HepG2 (cell line): Measurements from ENCODE around the gene MOCS2. TPM values are rescaled to one million over a fixed set of nuclear protein-coding genes. Genes with fewer than 3 reads are reported as not detected.

Experiments
- ATF5 ChIP-seq: sonication (generic); formaldehyde crosslinking; IDR thresholded peaks from 2 replicates; pipeline ENCODE4 v1.4.0; 2020; ENCODE audit warnings: mild to moderate bottlenecking, low read depth, missing genetic modification reagents
- ATRX ChIP-seq: sonication (generic); formaldehyde crosslinking; IDR thresholded peaks from 2 replicates; pipeline ENCODE4 v1.4.0; 2020; ENCODE audit warnings: missing genetic modification reagents, borderline replicate concordance
- BCL6 ChIP-seq: IDR thresholded peaks from 2 replicates; pipeline ENCODE4 v1.6.1; 2016; ENCODE audit warnings: missing genetic modification reagents, missing compliant biosample characterization
- CEBPB ChIP-seq: IDR thresholded peaks from 2 replicates; pipeline ENCODE4 v1.6.1; 2011; ENCODE audit warnings: low read depth, low read length, improper control_type of control experiment, borderline replicate concordance
- CEBPG ChIP-seq: IDR thresholded peaks from 2 replicates; pipeline ENCODE4 v1.6.1; 2016
- DNMT3B ChIP-seq: conservative IDR thresholded peaks from 2 replicates; pipeline ENCODE4 v1.6.1; 2016; ENCODE audit warnings: missing biosample characterization, control low read depth
- DRAP1 ChIP-seq: IDR thresholded peaks from 2 replicates; pipeline ENCODE4 v1.6.1; 2016; ENCODE audit warnings: missing genetic modification reagents, missing compliant biosample characterization
- EHMT2 ChIP-seq: fragments of 200-600 bp; sonication (generic); IDR thresholded peaks from 2 replicates; pipeline ENCODE4 v1.7.0; 2017; ENCODE audit warnings: antibody characterized with exemption, low read depth, low read length, borderline replicate concordance
- ELF4 ChIP-seq: sonication (generic); formaldehyde crosslinking; IDR thresholded peaks from 2 replicates; pipeline ENCODE4 v1.5.0; 2020; ENCODE audit warnings: missing genetic modification reagents, mild to moderate bottlenecking, moderate library complexity, borderline replicate concordance
- GATA4 ChIP-seq: sonication (generic); IDR thresholded peaks from 2 replicates; pipeline ENCODE4 v1.6.1; 2016; ENCODE audit warnings: antibody characterized with exemption, low read depth, borderline replicate concordance
- GTF3A ChIP-seq: sonication (generic); formaldehyde crosslinking; conservative IDR thresholded peaks from 2 replicates; pipeline ENCODE4 v1.4.0; 2020; ENCODE audit warnings: mild to moderate bottlenecking, missing genetic modification reagents
- HBP1 ChIP-seq: IDR thresholded peaks from 2 replicates; pipeline ENCODE4 v1.6.1; 2016; ENCODE audit warnings: low read depth, control low read depth
- IRF2 ChIP-seq: IDR thresholded peaks from 2 replicates; pipeline ENCODE4 v1.6.1; 2018; ENCODE audit warnings: missing genetic modification reagents, missing compliant biosample characterization
- IRX3 ChIP-seq: sonication (generic); formaldehyde crosslinking; IDR thresholded peaks from 2 replicates; pipeline ENCODE4 v1.8.1; 2023; ENCODE audit warnings: mild to moderate bottlenecking, low read depth, missing genetic modification reagents, borderline replicate concordance
- MIXL1 ChIP-seq: IDR thresholded peaks from 2 replicates; pipeline ENCODE4 v1.6.1; 2016
- MLXIP ChIP-seq: sonication (generic); formaldehyde crosslinking; IDR thresholded peaks from 2 replicates; pipeline ENCODE4 v1.9.0; 2021; ENCODE audit warnings: missing genetic modification reagents, borderline replicate concordance
- RXRA ChIP-seq: sonication (generic); formaldehyde crosslinking; IDR thresholded peaks from 2 replicates; pipeline ENCODE4 v1.5.1; 2020; ENCODE audit warnings: missing genetic modification reagents
- SMYD3 ChIP-seq: sonication (generic); formaldehyde crosslinking; IDR thresholded peaks from 2 replicates; pipeline ENCODE4 v1.8.1; 2023; ENCODE audit warnings: mild to moderate bottlenecking, missing genetic modification reagents
- TCF7 ChIP-seq: sonication (generic); IDR thresholded peaks from 2 replicates; pipeline ENCODE4 v1.6.1; 2016; ENCODE audit warnings: antibody characterized with exemption, low read depth
- TMF1 ChIP-seq: sonication (generic); formaldehyde crosslinking; IDR thresholded peaks from 2 replicates; pipeline ENCODE4 v1.8.1; 2022; ENCODE audit warnings: low read depth, missing genetic modification reagents
- ZNF180 ChIP-seq: sonication (generic); formaldehyde crosslinking; IDR thresholded peaks from 2 replicates; pipeline ENCODE4 v1.4.0; 2020; ENCODE audit warnings: low read depth, missing genetic modification reagents, borderline replicate concordance
- ZNF30 ChIP-seq: sonication (generic); formaldehyde crosslinking; IDR thresholded peaks from 2 replicates; pipeline ENCODE4 v1.5.0; 2020; ENCODE audit warnings: mild to moderate bottlenecking, missing genetic modification reagents
- ZNF598 ChIP-seq: sonication (generic); formaldehyde crosslinking; IDR thresholded peaks from 2 replicates; pipeline ENCODE4 v1.5.1; 2020; ENCODE audit warnings: mild to moderate bottlenecking, missing genetic modification reagents, borderline replicate concordance
- ZNF776 ChIP-seq: sonication (generic); formaldehyde crosslinking; IDR thresholded peaks from 2 replicates; pipeline ENCODE4 v1.4.0; 2020; ENCODE audit warnings: mild to moderate bottlenecking, missing genetic modification reagents
- polyA plus RNA-seq, 8 experiments: library from polyadenylated mRNA; depleted of rRNA in 3 of 8; stranded (reverse) in 7 of 8; unstranded in 1 of 8; fragments of >200 nt; fragmentation: Illumina TruSeq in 4 of 8; extraction: Trizol in 4 of 8; gene quantifications; 2 replicates each; pipeline versions ENCODE4 v1.2.1 to v1.2.3, GENCODE V29; 2011 to 2016; ENCODE audit warnings: low read depth in 4 of 8, missing spikeins in 1 of 8, mixed read lengths in 1 of 8; ENCODE audit not compliant: insufficient read depth in 1 of 8
- total RNA-seq, 5 experiments: library from RNA; depleted of rRNA; stranded (reverse); fragments of >200 nt; fragmentation: Illumina TruSeq; extraction: Trizol; gene quantifications; 2 replicates each; pipeline ENCODE4 v1.2.3, GENCODE V29; 2016; ENCODE audit warnings: low read depth in 1 of 5

The MOCS2 gene
- total and polyA plus RNA-seq, 2 of the 13 experiments (the other 11 are each of a cell fraction or from before 2014, with no cell fraction given) = 19.2 to 41.9 TPM

DNA sequence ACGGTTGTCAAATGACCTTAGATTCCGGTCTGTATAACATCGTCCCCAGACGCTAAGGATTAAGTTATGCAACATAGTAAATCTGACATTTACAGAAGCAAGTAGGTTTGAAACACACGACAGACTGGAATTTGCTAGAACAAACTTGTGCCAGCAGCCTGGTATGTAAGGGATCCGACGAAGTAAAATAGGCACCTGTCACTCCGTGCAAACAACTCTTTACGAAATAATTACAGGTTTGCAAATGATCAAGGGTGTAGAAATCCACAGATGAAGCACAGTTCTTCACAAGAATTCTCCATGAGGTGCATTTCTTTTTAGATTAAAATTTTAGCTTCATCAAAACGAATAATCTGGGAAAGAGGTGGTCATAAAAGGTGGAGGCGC is 508 bp downstream of the MOCS2 start (continued):
- no peak for TF ChIP-seq MLXIP (CRISPR knock-in tag)
- no peak for TF ChIP-seq ZNF598 (CRISPR knock-in tag)
- TF ChIP-seq EHMT2 = no peak
- TF ChIP-seq IRF2 (CRISPR knock-in tag) = no peak
- no peak for TF ChIP-seq BCL6 (CRISPR knock-in tag)
- 0 out of 2 replicates have a peak, but pooled peaks have one; percentile 4 for TF ChIP-seq TMF1 (CRISPR knock-in tag)
- TF ChIP-seq ZNF30 (CRISPR knock-in tag) = no peak
- TF ChIP-seq CEBPB = peak; percentile 38; the same call in 1 of the 2 replicates
- no peak for TF ChIP-seq GTF3A (CRISPR knock-in tag)
- no peak for TF ChIP-seq IRX3 (CRISPR knock-in tag)
- no peak for TF ChIP-seq RXRA (CRISPR knock-in tag)
- TF ChIP-seq ATF5 (CRISPR knock-in tag) = no peak
- TF ChIP-seq MIXL1 = no peak
- peak; percentile 68 for TF ChIP-seq CEBPG (CRISPR knock-in tag)
- TF ChIP-seq DNMT3B (CRISPR knock-in tag) = 0 out of 2 replicates have a peak, but pooled peaks have one; percentile 16
- TF ChIP-seq GATA4 = no peak
- no peak for TF ChIP-seq ATRX (CRISPR knock-in tag)
- no peak for TF ChIP-seq ZNF180
- no peak for TF ChIP-seq HBP1 (CRISPR knock-in tag)
- TF ChIP-seq ZNF776 (CRISPR knock-in tag) = no peak
- TF ChIP-seq TCF7 = no peak
- TF ChIP-seq ELF4 (CRISPR knock-in tag) = 0 out of 2 replicates have a peak, but pooled peaks have one; percentile 45
- TF ChIP-seq SMYD3 = no peak
- no peak for TF ChIP-seq DRAP1 (CRISPR knock-in tag)
